AG09309 (cell line): ENCODE measurements around the gene BCAR3.

Source experiments
- DNase-seq: peaks from one replicate; pipeline ENCODE4 v3.0.0-alpha.2; 2010; ENCODE audit warnings: low read depth
- H3K4me3 ChIP-seq: 2 replicates; pipeline ENCODE4 v1.5.1; 2011; ENCODE audit warnings: mild to moderate bottlenecking, low read depth, low read length, moderate library complexity; ENCODE audit not compliant: control insufficient read depth
- CTCF ChIP-seq: IDR thresholded peaks from 2 replicates; pipeline ENCODE4 v1.5.1; 2011; ENCODE audit warnings: mild to moderate bottlenecking, low read depth, low read length, inconsistent platforms; ENCODE audit not compliant: insufficient read depth, control insufficient read depth; ENCODE audit errors: missing control alignments

The BCAR3 gene

GRCh38 chr1:93672477-93673162, 9.0 kb downstream of the BCAR3 start:
- no peak overlapping the region for H3K4me3 ChIP-seq
- no peak for DNase-seq
- no peak for TF ChIP-seq CTCF

GRCh38 chr1:93672069-93672468, 9.6 kb downstream of the BCAR3 start:
- no peak for TF ChIP-seq CTCF
- no peak for DNase-seq

GRCh38 chr1:93671099-93671621, 10.5 kb downstream of the BCAR3 start:
- no peak overlapping the region for H3K4me3 ChIP-seq
- DNase-seq, result no peak
- no peak for TF ChIP-seq CTCF

More at GRCh38 chr1:93672069-93672468, 9.6 kb downstream of the BCAR3 start:
- no peak overlapping the region for H3K4me3 ChIP-seq

- no peak for TF ChIP-seq CTCF
- DNase-seq, result no peak
- H3K4me3 ChIP-seq, result no peak overlapping the region
These were observed 11.5 kb downstream of the BCAR3 start for GRCh38 chr1:93670141-93670540.

- no peak for DNase-seq
- H3K4me3 ChIP-seq, result no peak overlapping the region
- TF ChIP-seq CTCF, result no peak
These were observed 12.3 kb downstream of the BCAR3 start for GRCh38 chr1:93669369-93669768.

- TF ChIP-seq CTCF, result no peak
- DNase-seq, result no peak
- H3K4me3 ChIP-seq, result no peak overlapping the region
These were observed 12.7 kb downstream of the BCAR3 start for GRCh38 chr1:93668951-93669350.
